Breast epithelium (tissue), 3 donors: ENCODE measurements around the gene FAM234A.

Experiments
- POLR2A ChIP-seq: fragments of 450-650 bp; IDR thresholded peaks from one replicate; pipeline ENCODE4 v1.6.1; 2016; ENCODE audit warnings: antibody characterized with exemption, mild to moderate bottlenecking, moderate library complexity
- POLR2AphosphoS5 ChIP-seq, 3 donors: sonication (generic); formaldehyde crosslinking; IDR thresholded peaks; one replicate each; pipeline ENCODE4 v1.6.1; 2017; ENCODE audit warnings: antibody characterized with exemption in 3 of 3

GRCh38 chr16:280991-281659, 46.5 kb downstream of the FAM234A start:
- TF ChIP-seq POLR2AphosphoS5 (IDR thresholded peaks at IDR 0.05) (no peak), POLR2A (no peak)
